Loucy (cell line): ENCODE data around the gene TPSB2.

Experiments used
- H2AFZ ChIP-seq: fragments of 200-600 bp; sonication (generic); 2 replicates; pipeline ENCODE4 v1.6.0; 2016; ENCODE audit warnings: antibody characterized with exemption, mild to moderate bottlenecking, low read length, moderate library complexity
- H3F3A ChIP-seq: fragments of 200-600 bp; 2 replicates; pipeline ENCODE4 v1.6.0; 2016; ENCODE audit warnings: antibody characterized with exemption, low read depth, mild to moderate bottlenecking
- H3K27me3 ChIP-seq: fragments of 200-600 bp; sonication (generic); 2 replicates; pipeline ENCODE4 v1.6.1; 2014; ENCODE audit warnings: low read length, mild to moderate bottlenecking; ENCODE audit not compliant: insufficient read depth, poor library complexity, severe bottlenecking
- H3K36me3 ChIP-seq: fragments of 200-600 bp; sonication (generic); 2 replicates; pipeline ENCODE4 v1.6.1; 2016; ENCODE audit warnings: low read length; ENCODE audit not compliant: insufficient read depth
- H3K4me1 ChIP-seq: fragments of 200-600 bp; sonication (generic); 2 replicates; pipeline ENCODE4 v1.5.1; 2014; ENCODE audit warnings: low read length, mild to moderate bottlenecking; ENCODE audit not compliant: insufficient read depth, poor library complexity, severe bottlenecking
- H3K4me2 ChIP-seq: fragments of 200-600 bp; sonication (generic); 2 replicates; pipeline ENCODE4 v1.6.0; 2014; ENCODE audit warnings: antibody characterized with exemption, low read length, low read depth, mild to moderate bottlenecking; ENCODE audit not compliant: poor library complexity, severe bottlenecking
- H3K4me3 ChIP-seq: fragments of 200-600 bp; sonication (generic); 2 replicates; pipeline ENCODE4 v1.5.1; 2014; ENCODE audit warnings: low read length, mild to moderate bottlenecking, mixed read lengths; ENCODE audit not compliant: poor library complexity, severe bottlenecking
- H3K79me2 ChIP-seq: fragments of 200-600 bp; sonication (generic); 2 replicates; pipeline ENCODE4 v1.6.1; 2014; ENCODE audit warnings: low read length; ENCODE audit not compliant: insufficient read depth
- H3K9ac ChIP-seq: fragments of 200-600 bp; sonication (generic); 2 replicates; pipeline ENCODE4 v1.6.0; 2014; ENCODE audit warnings: mild to moderate bottlenecking, low read depth, low read length, moderate library complexity; ENCODE audit not compliant: poor library complexity, severe bottlenecking
- H3K9me2 ChIP-seq: fragments of 200-600 bp; sonication (generic); replicated peaks from 2 replicates; pipeline ENCODE4 v1.6.1; 2016; ENCODE audit warnings: low read depth, low read length, mixed read lengths
- H3K9me3 ChIP-seq: fragments of 200-600 bp; sonication (generic); 2 replicates; pipeline ENCODE4 v1.6.1; 2014; ENCODE audit warnings: mild to moderate bottlenecking, antibody characterized with exemption, low read length, low read depth; ENCODE audit not compliant: insufficient read depth
- H4K20me1 ChIP-seq: fragments of 200-600 bp; sonication (generic); 2 replicates; pipeline ENCODE4 v1.6.0; 2014; ENCODE audit warnings: antibody characterized with exemption, low read length, mild to moderate bottlenecking; ENCODE audit not compliant: insufficient read depth, poor library complexity, severe bottlenecking
- EZH2phosphoT487 ChIP-seq: fragments of 200-600 bp; IDR thresholded peaks from 2 replicates; pipeline ENCODE4 v1.6.1; 2018; ENCODE audit warnings: antibody characterized with exemption, mild to moderate bottlenecking, moderate library complexity, borderline replicate concordance
- TF ChIP-seq, protein P1 (sequence below): fragments of 200-600 bp; sonication (generic); conservative IDR thresholded peaks from 2 replicates; pipeline ENCODE4 v1.5.1; 2014; ENCODE audit warnings: mild to moderate bottlenecking, antibody characterized with exemption, low read length

The TPSB2 gene

DNA sequence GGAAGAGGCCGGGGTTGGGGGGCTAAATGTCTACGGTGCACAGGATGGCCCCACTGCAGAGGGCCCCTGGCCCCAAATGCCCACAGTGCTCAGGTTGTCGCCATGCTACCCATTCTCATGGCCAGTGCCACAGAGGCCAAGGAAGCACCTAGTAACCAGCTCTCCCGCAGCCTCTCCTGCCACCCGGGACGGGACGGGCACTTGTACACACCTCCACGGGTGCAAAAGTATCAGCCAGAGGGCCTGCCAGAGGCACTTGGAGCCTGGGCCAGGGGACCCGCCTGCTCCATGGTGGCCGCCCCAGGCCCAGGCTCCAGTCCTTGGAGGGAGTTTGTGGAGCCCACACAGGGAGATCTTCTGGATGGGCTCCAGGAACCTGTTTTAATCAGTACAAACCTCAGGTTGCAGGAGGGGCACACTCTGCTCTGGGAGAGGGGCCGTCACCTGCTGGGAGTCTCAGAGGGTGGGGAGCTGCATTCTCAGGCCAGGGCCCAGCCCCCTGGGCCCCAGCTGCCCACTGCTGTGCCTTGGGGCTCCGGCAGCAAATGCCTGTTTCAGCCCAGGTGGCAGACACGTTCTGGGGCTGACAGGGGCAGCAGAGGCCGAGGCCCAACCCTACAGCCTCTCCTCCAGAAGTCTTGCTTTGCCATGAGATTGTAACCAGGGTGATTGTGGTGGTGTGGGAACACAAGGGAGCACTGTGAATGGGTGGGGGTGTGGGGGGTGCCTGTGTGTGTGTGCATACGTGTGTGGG lies 33.8 kb upstream of the TPSB2 start:
- Histone ChIP-seq H3K4me3 (no peak overlapping the region), H2AFZ (no peak overlapping the region), H3K4me1 (no peaks in the 10 kb centered on the region), H3K36me3 (no peaks in the 10 kb centered on the region), H3K9me2 (no peaks in the 10 kb centered on the region), H3K79me2 (no peaks in the 10 kb centered on the region), H3F3A (no peaks in the 10 kb centered on the region), H3K27me3 (no peaks in the 10 kb centered on the region), H3K9me3 (no peaks in the 10 kb centered on the region), H3K9ac (no peak overlapping the region), H4K20me1 (no peaks in the 10 kb centered on the region), H3K4me2 (no peak overlapping the region)
- TF ChIP-seq EZH2phosphoT487 = no peak
- TF ChIP-seq, protein P1, sequence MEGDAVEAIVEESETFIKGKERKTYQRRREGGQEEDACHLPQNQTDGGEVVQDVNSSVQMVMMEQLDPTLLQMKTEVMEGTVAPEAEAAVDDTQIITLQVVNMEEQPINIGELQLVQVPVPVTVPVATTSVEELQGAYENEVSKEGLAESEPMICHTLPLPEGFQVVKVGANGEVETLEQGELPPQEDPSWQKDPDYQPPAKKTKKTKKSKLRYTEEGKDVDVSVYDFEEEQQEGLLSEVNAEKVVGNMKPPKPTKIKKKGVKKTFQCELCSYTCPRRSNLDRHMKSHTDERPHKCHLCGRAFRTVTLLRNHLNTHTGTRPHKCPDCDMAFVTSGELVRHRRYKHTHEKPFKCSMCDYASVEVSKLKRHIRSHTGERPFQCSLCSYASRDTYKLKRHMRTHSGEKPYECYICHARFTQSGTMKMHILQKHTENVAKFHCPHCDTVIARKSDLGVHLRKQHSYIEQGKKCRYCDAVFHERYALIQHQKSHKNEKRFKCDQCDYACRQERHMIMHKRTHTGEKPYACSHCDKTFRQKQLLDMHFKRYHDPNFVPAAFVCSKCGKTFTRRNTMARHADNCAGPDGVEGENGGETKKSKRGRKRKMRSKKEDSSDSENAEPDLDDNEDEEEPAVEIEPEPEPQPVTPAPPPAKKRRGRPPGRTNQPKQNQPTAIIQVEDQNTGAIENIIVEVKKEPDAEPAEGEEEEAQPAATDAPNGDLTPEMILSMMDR = no peak

DNA sequence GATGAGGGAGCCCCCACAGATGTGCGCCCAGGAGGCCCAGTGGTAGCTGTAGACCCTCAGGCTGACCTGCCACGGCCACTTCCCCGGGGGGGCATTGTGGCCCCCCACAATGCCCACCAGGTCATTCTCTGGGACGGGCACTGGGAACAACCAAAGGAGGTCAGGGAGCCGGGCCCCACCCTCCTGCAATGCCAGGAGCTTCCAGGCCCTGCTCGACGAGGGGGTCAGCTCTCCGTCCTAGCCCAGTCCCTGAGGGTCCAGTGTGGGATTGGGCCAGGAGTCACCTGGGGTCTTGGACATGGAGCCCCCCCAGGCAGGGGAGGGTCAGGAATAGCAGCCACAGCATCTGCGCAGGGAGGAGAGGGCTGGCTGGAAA lies 32.9 kb upstream of the TPSB2 start:
- Histone ChIP-seq H2AFZ (no peak overlapping the region), H3K9ac (no peak overlapping the region), H3K9me2 (no peaks in the 10 kb centered on the region), H3K36me3 (no peaks in the 10 kb centered on the region), H3K27me3 (no peaks in the 10 kb centered on the region), H3F3A (no peaks in the 10 kb centered on the region), H3K79me2 (no peaks in the 10 kb centered on the region), H3K4me2 (no peak overlapping the region), H4K20me1 (no peaks in the 10 kb centered on the region), H3K4me1 (no peaks in the 10 kb centered on the region), H3K9me3 (no peaks in the 10 kb centered on the region), H3K4me3 (no peak overlapping the region)
- no peak for TF ChIP-seq EZH2phosphoT487
- TF ChIP-seq, protein P1 = no peak

DNA sequence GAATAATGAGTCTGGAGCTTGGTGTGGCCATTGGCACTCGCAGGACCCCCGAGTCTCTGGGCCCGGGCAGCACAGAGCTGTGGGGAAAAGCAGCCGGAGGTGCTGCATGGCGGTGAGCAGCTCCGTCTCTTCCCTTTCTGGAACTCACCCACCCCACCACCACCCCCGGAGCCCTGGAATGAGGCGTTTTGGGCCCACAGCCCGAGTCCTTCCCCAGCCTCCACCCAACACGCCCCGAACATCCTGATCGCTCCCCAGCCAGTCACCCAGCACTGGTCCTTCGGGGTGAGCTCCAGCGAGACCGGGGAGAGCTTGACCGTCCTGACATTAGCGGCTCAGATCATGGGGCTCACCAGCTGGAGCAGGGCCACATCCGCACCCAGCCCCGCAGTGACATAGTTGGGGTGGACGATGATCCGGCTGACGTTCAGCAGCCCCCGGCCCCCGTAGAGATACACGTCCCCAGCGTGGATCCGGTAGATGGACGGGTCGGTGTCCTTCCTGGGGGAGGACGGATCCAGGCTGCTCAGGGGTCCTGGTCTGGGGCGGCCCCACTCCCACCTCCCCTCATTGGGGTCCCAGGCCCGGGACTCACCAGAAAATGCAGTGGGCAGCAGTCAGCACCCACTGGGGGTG lies 32.3 kb upstream of the TPSB2 start:
- no peaks in the 10 kb centered on the region for H3K4me1 ChIP-seq
- no peak overlapping the region for H3K4me2 ChIP-seq
- no peaks in the 10 kb centered on the region for H3K36me3 ChIP-seq
- no peak for TF ChIP-seq EZH2phosphoT487
- TF ChIP-seq, protein P1 = no peak
- no peaks in the 10 kb centered on the region for H4K20me1 ChIP-seq
- H3K4me3 ChIP-seq = no peak overlapping the region
- H3F3A ChIP-seq = no peaks in the 10 kb centered on the region
- H3K79me2 ChIP-seq = no peaks in the 10 kb centered on the region
- no peaks in the 10 kb centered on the region for H3K27me3 ChIP-seq
- no peaks in the 10 kb centered on the region for H3K9me3 ChIP-seq
- H3K9me2 ChIP-seq = no peaks in the 10 kb centered on the region
- no peak overlapping the region for H2AFZ ChIP-seq
- H3K9ac ChIP-seq = no peak overlapping the region
